ENCODE measurements around the gene VWA3B. TPM values are rescaled to one million over a fixed set of nuclear protein-coding genes. Genes with fewer than 3 reads are reported as not detected.

The VWA3B gene
- total and polyA plus RNA-seq, 2 donors (not counting 3 experiments of a cell fraction or from before 2014, with no cell fraction given) = not detected

- no peaks in the 10 kb centered on the region for H3K9me3 ChIP-seq (replicated peaks; ENCODE audit: control insufficient read depth, insufficient read depth, low read length)
- intact Hi-C loops (cut with micrococcal nuclease) (no loop called here), dilution Hi-C loops (cut with MboI; ENCODE audit: extremely low pct_ligation_motif_present, low sequenced_read_pairs) (loop anchor here (25.0 kb wide), 1 partner anchor 165 kb away; the partner anchor contains the start of gene CNGA3)
- no peaks in the 10 kb centered on the region for H3K4me1 ChIP-seq (ENCODE audit: control insufficient read depth, extremely low read depth, insufficient read depth, low read length)
- ChIA-PET POLR2A (no interaction called here), CTCF (no interaction called here)
- peaks cover 4 to 17% of the 10 kb centered on the region in 2 experiments for H3K27me3 ChIP-seq (ENCODE audit: control insufficient read depth in 2 of 2, insufficient read depth in 2 of 2, low read length in 2 of 2)
- no peak overlapping the region for H2AFZ ChIP-seq (ENCODE audit: low read depth, low read length)
- H3K27ac ChIP-seq (ENCODE audit: insufficient read depth, low read depth, low read length) = no peak overlapping the region
- no peaks in the 10 kb centered on the region for H4K20me1 ChIP-seq (replicated peaks; ENCODE audit: control insufficient read depth, extremely low read depth, insufficient read depth, low read length)
- no TSS peak for BruUV-seq (replicated peaks)
- DNase-seq (ENCODE audit: low read depth, low spot score) = no peak
- H3K79me2 ChIP-seq (ENCODE audit: control insufficient read depth, insufficient read depth, low read length) = no peaks in the 10 kb centered on the region
- no peak overlapping the region for H3K9ac ChIP-seq (replicated peaks; ENCODE audit: extremely low read depth, insufficient read depth, low read length)
- no peak for FAIRE-seq
- no peaks in the 10 kb centered on the region for H3K36me3 ChIP-seq (ENCODE audit: control insufficient read depth in 2 of 2, extremely low read depth in 1 of 2, insufficient read depth in 2 of 2, low read length in 2 of 2)
- no peak for TF ChIP-seq POLR2AphosphoS5 (IDR thresholded peaks at IDR 0.05; ENCODE audit: insufficient read depth, low read depth, low read length)
- no peak for TF ChIP-seq POLR2A (IDR thresholded peaks at IDR 0.05; ENCODE audit: low read depth, low read length)
- no peak for TF ChIP-seq EZH2 (IDR thresholded peaks at IDR 0.05; ENCODE audit: borderline replicate concordance, low read depth, low read length, severe bottlenecking)
- no peak for TF ChIP-seq FOS (IDR thresholded peaks at IDR 0.05; ENCODE audit: borderline replicate concordance, insufficient read depth, low read length)
- no peak overlapping the region for H3K4me3 ChIP-seq (replicated peaks in 1 of 3; ENCODE audit: insufficient read depth in 1 of 3, low read depth in 1 of 3, low read length in 3 of 3)
- no peaks in the 10 kb centered on the region for H3K9me1 ChIP-seq (replicated peaks; ENCODE audit: control insufficient read depth, extremely low read depth, insufficient read depth, low read length)
- no peak overlapping the region for H3K4me2 ChIP-seq (ENCODE audit: insufficient read depth, low read length)
Measured at GRCh38 chr2:98172150-98172765, 85.3 kb downstream of the VWA3B start.

GRCh38 chr2:98172951-98173350, 86.0 kb downstream of the VWA3B start:
- peaks cover 6 to 19% of the 10 kb centered on the region in 2 experiments for H3K27me3 ChIP-seq (ENCODE audit: control insufficient read depth in 2 of 2, insufficient read depth in 2 of 2, low read length in 2 of 2)
- no peaks in the 10 kb centered on the region for H3K9me3 ChIP-seq (replicated peaks; ENCODE audit: control insufficient read depth, insufficient read depth, low read length)
- H3K79me2 ChIP-seq (ENCODE audit: control insufficient read depth, insufficient read depth, low read length) = no peaks in the 10 kb centered on the region
- DNase-seq (ENCODE audit: low read depth, low spot score) (no peak), FAIRE-seq (no peak)
- no peak for TF ChIP-seq GATA2 (IDR thresholded peaks at IDR 0.05; ENCODE audit: insufficient read depth, insufficient read length, low read depth, low read length)
- no peak for TF ChIP-seq FOS (IDR thresholded peaks at IDR 0.05; ENCODE audit: borderline replicate concordance, insufficient read depth, low read length)
- TF ChIP-seq POLR2AphosphoS5 (IDR thresholded peaks at IDR 0.05; ENCODE audit: insufficient read depth, low read depth, low read length) = no peak
- TF ChIP-seq CTCF (IDR thresholded peaks at IDR 0.05; ENCODE audit: extremely low read depth in 1 of 2, insufficient read depth in 1 of 2, low read depth in 1 of 2, low read length in 2 of 2) = no peak
- ChIA-PET POLR2A (no interaction called here), CTCF (interaction anchor here (1.7 kb wide), 1 partner anchor 96 kb away, joined by 4 read pairs; no protein-coding TSS in a partner anchor)
- no peaks in the 10 kb centered on the region for H3K9me1 ChIP-seq (replicated peaks; ENCODE audit: control insufficient read depth, extremely low read depth, insufficient read depth, low read length)
- dilution Hi-C loops (cut with MboI; ENCODE audit: extremely low pct_ligation_motif_present, low sequenced_read_pairs) = loop anchor here (25.0 kb wide), 1 partner anchor 164 kb away; the partner anchor contains the start of gene CNGA3
- intact Hi-C loops (cut with micrococcal nuclease) = no loop called here
- no peak overlapping the region for H2AFZ ChIP-seq (ENCODE audit: low read depth, low read length)
- H3K4me2 ChIP-seq (ENCODE audit: insufficient read depth, low read length) = no peak overlapping the region
- BruUV-seq (replicated peaks) = no TSS peak
- H3K36me3 ChIP-seq (ENCODE audit: control insufficient read depth in 2 of 2, extremely low read depth in 1 of 2, insufficient read depth in 2 of 2, low read length in 2 of 2) = no peaks in the 10 kb centered on the region
- no peaks in the 10 kb centered on the region for H4K20me1 ChIP-seq (replicated peaks; ENCODE audit: control insufficient read depth, extremely low read depth, insufficient read depth, low read length)
- no peak overlapping the region for H3K9ac ChIP-seq (replicated peaks; ENCODE audit: extremely low read depth, insufficient read depth, low read length)
- H3K4me3 ChIP-seq (replicated peaks in 1 of 3; ENCODE audit: insufficient read depth in 1 of 3, low read depth in 1 of 3, low read length in 3 of 3) = no peak overlapping the region
- H3K4me1 ChIP-seq (ENCODE audit: control insufficient read depth, extremely low read depth, insufficient read depth, low read length) = no peaks in the 10 kb centered on the region
- H3K27ac ChIP-seq (ENCODE audit: insufficient read depth, low read depth, low read length) = no peak overlapping the region

All from endothelial cell of umbilical vein (primary cell).